H4 (cell line): ENCODE measurements around the gene PATE2. TPM values are rescaled to one million over a fixed set of nuclear protein-coding genes. Genes with fewer than 3 reads are reported as not detected.

Source experiments
- total RNA-seq: library from RNA; depleted of rRNA; stranded (reverse); fragments of >200 nt; shearing (Covaris generic); gene quantifications from 2 replicates; pipeline ENCODE4 v1.2.3, GENCODE V29; 2014; rRNA removed

Gene PATE2
- total RNA-seq, 1 experiment from 2014 or later: not detected

Other genes with a start within 250 kb of the PATE2 start
- gene EI24, start 209.4 kb downstream of the PATE2 start, total RNA-seq: 176 and 186 TPM in 2 replicates
- gene STT3A, start 186.0 kb downstream of the PATE2 start, total RNA-seq: 270 and 340 TPM in 2 replicates
- gene CHEK1, start 153.7 kb downstream of the PATE2 start, total RNA-seq: 48.5 and 57.5 TPM in 2 replicates
- gene ACRV1, start 98.0 kb downstream of the PATE2 start, total RNA-seq: not detected in 2 replicates
- not detected in 2 replicates for gene PATE1, start 32.5 kb downstream of the PATE2 start, total RNA-seq
- gene PATE3, start 9.3 kb upstream of the PATE2 start, total RNA-seq: not detected in 2 replicates
- not detected in 2 replicates for gene PATE4, start 54.5 kb upstream of the PATE2 start, total RNA-seq
- gene HYLS1, start 108.8 kb upstream of the PATE2 start, total RNA-seq: 14.0 and 18.2 TPM in 2 replicates
- 19.3 and 21.2 TPM in 2 replicates for gene PUS3, start 124.4 kb upstream of the PATE2 start, total RNA-seq
- not detected in 2 replicates for gene DDX25, start 125.7 kb upstream of the PATE2 start, total RNA-seq
- gene VSIG10L2, start 167.2 kb upstream of the PATE2 start, total RNA-seq: not detected in 2 replicates